ENCODE measurements around the gene HIC1. TPM values are rescaled to one million over a fixed set of nuclear protein-coding genes. Genes with fewer than 3 reads are reported as not detected.
A peak's percentile ranks its signal among the peaks of the same experiment; 100 is the strongest.

Gene HIC1
- total RNA-seq, 1 donor from 2014 or later: 8.8 TPM

GRCh38 chr17:2060681-2061440 lies 6.0 kb downstream of the HIC1 start:
- peak overlapping the region; percentile 36 for H3K27ac Mint-ChIP-seq (ENCODE audit: unreplicated experiment)
- no peak overlapping the region for H3K4me3 Mint-ChIP-seq (ENCODE audit: unreplicated experiment)
- no peaks in the 10 kb centered on the region for H3K27me3 Mint-ChIP-seq (ENCODE audit: low read depth)
- no peak for DNase-seq (ENCODE audit: low spot score)
- TF ChIP-seq CTCF (IDR thresholded peaks at IDR 0.05): no peak
- H3K9me3 Mint-ChIP-seq (ENCODE audit: low read depth): no peaks in the 10 kb centered on the region
- peaks cover 49% of the 10 kb centered on the region for H3K4me1 Mint-ChIP-seq (ENCODE audit: low read depth)
- H3K36me3 Mint-ChIP-seq (ENCODE audit: low read depth): peaks cover 11% of the 10 kb centered on the region

DNA sequence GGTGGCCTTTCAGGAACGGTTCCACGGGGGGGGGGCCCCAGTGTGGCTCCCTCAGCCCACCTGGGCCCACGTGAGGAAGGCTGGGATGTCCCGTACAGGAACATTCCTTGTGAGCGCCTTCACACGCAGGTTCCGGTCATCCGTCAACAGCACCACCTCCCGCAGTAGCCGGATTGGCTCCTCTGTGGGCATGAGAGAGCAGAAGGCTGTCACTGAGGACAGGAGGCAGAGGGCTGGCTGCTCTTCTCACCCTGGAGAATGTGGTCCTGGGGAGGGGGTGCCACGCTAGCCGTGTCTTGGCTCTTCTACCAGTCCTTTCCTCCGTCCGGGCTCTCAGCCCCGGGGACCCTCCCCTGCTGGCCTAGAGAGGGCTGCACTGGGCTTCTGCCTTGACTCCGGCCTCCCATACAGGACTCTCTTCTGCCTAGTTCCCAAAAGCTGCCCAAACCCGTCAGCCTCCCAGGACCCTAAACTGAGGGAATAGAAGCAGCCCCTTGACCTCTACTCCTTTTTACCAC lies 6.6 kb downstream of the HIC1 start:
- no peak overlapping the region for H3K4me3 Mint-ChIP-seq (ENCODE audit: unreplicated experiment)
- TF ChIP-seq CTCF (IDR thresholded peaks at IDR 0.05): no peak
- no peaks in the 10 kb centered on the region for H3K9me3 Mint-ChIP-seq (ENCODE audit: low read depth)
- peak overlapping the region; percentile 98 for H3K27ac Mint-ChIP-seq (ENCODE audit: unreplicated experiment)
- H3K27me3 Mint-ChIP-seq (ENCODE audit: low read depth): no peaks in the 10 kb centered on the region
- DNase-seq (ENCODE audit: low spot score): no peak
- peaks cover 55% of the 10 kb centered on the region for H3K4me1 Mint-ChIP-seq (ENCODE audit: low read depth)
- H3K36me3 Mint-ChIP-seq (ENCODE audit: low read depth): peaks cover 11% of the 10 kb centered on the region

DNA sequence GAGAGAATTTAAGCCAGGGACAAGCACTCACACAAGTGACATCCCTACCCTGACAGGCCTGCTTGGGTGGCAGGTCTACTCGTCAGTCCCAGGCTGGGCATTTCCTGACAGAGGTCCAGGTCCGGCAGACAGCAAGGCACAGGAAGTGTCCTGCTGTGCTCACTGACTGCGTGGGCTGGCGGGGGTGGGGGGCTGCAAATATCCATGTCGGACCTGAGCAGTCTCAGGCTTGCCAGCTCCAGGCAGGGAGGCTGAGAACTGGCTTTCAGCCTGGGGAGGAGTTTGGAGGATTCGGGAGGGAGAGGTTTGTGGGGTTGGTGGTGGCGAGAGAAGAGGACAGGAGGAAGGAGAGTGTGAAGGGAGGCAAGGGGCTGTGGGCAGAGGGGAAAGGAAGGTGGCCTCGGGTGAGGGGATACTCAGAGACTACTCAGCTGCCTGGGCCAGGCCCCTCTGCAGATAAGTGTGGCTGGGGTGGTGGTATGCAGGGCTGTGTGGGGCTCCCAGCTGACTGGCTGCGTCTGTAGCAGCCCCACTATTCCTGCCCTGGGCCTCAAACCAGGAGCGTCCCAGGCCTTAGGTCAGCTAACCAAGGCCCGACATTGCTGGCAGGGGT lies 7.8 kb downstream of the HIC1 start:
- no peak for TF ChIP-seq CTCF (IDR thresholded peaks at IDR 0.05)
- peak overlapping the region; percentile 98 for H3K27ac Mint-ChIP-seq (ENCODE audit: unreplicated experiment)
- no peaks in the 10 kb centered on the region for H3K27me3 Mint-ChIP-seq (ENCODE audit: low read depth)
- H3K4me1 Mint-ChIP-seq (ENCODE audit: low read depth): peaks cover 67% of the 10 kb centered on the region
- H3K4me3 Mint-ChIP-seq (ENCODE audit: unreplicated experiment): peak overlapping the region; percentile 33
- no peaks in the 10 kb centered on the region for H3K9me3 Mint-ChIP-seq (ENCODE audit: low read depth)
- H3K36me3 Mint-ChIP-seq (ENCODE audit: low read depth): peaks cover 11% of the 10 kb centered on the region
- DNase-seq (ENCODE audit: low spot score): no peak

DNA sequence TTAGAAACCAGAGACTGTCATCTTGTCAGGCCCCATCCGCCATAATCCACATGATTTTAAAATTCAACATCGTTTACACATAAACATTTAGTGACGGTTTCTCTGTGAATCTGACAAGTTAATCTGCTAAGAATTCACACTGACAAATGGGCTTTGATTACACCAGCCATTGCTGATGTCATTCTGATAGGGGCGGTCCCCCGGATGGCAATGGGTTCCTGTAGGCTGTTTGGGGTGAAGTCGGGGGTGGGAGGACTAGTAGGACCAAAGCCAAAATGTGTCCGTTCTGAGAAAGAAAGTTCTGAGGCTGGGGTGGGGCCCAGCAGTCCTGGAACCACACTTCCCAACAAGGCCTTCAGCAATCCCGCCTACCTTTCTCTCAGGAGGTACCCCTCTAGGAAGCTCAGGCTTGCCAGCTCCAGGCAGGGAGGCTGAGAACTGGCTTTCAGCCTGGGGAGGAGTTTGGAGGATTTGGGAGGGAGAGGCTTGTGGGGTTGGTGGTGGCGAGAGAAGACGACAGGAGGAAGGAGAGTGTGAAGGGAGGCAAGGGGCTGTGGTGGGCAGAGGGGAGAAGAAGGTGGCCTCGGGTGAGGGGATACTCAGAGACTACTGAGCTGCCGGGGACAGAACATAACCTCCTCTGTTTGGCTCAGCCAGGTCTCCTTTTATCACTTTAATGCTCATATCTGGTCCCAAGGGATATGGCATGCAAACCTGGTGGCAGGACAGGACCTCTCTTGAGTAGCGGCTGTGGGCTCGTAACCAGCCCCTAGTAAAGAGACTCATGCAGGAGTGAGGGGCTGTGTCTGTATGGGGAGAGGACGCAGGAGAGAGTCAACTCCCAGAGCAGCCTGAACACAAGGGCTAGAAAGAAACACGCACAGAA lies 8.6 kb downstream of the HIC1 start:
- H3K4me3 Mint-ChIP-seq (ENCODE audit: unreplicated experiment): no peak overlapping the region
- H3K36me3 Mint-ChIP-seq (ENCODE audit: low read depth): peaks cover 11% of the 10 kb centered on the region
- TF ChIP-seq CTCF (IDR thresholded peaks at IDR 0.05): no peak
- H3K9me3 Mint-ChIP-seq (ENCODE audit: low read depth): no peaks in the 10 kb centered on the region
- no peaks in the 10 kb centered on the region for H3K27me3 Mint-ChIP-seq (ENCODE audit: low read depth)
- no peak for DNase-seq (ENCODE audit: low spot score)
- peak overlapping the region; percentile 98 for H3K27ac Mint-ChIP-seq (ENCODE audit: unreplicated experiment)
- H3K4me1 Mint-ChIP-seq (ENCODE audit: low read depth): peaks cover 75% of the 10 kb centered on the region

DNA sequence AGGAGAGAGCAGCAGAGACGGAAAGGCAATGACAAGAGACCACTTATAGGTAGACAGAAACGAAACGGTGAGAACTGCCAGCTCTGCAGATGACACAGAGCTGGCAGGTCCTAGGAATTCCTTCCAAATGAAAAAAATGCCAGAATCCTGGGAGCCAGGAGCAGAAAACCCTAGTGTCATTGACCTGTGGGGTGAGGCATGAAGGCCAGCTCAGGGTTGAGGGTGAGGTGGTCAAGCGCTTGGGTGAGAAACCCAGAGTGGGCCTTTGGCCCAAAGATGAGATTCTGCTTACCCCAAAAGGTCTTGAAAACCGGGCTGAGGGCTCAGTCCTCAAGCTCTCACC lies 9.2 kb downstream of the HIC1 start:
- Mint-ChIP-seq H3K4me1 (ENCODE audit: low read depth) (peaks cover 81% of the 10 kb centered on the region), H3K36me3 (ENCODE audit: low read depth) (peaks cover 11% of the 10 kb centered on the region), H3K4me3 (ENCODE audit: unreplicated experiment) (no peak overlapping the region), H3K27ac (ENCODE audit: unreplicated experiment) (peak overlapping the region; percentile 98), H3K9me3 (ENCODE audit: low read depth) (no peaks in the 10 kb centered on the region), H3K27me3 (ENCODE audit: low read depth) (no peaks in the 10 kb centered on the region)
- no peak for TF ChIP-seq CTCF (IDR thresholded peaks at IDR 0.05)
- DNase-seq (ENCODE audit: low spot score): no peak

Data from chondrocyte (in vitro differentiated cells).